RWPE2 (cell line): Measurements from ENCODE around the gene ZPBP.

ENCODE experiments used
- ATAC-seq: fragments of 200-7000 bp; cut with Tn5 transposase; 3 replicates; pipeline ENCODE4 v1.9.1; 2021; ENCODE audit warnings: low read depth
- DNase-seq: peaks from one replicate; pipeline ENCODE4 v3.0.0-alpha.2; 2020; ENCODE audit warnings: low spot score
- H3K27ac ChIP-seq: fragments of 450-650 bp; 2 replicates; pipeline ENCODE4 v1.5.1; 2017; ENCODE audit warnings: mild to moderate bottlenecking; ENCODE audit not compliant: poor library complexity, severe bottlenecking
- H3K27me3 ChIP-seq: fragments of 250-450 bp; sonication (Bioruptor Pico); 2 replicates; pipeline ENCODE4 v1.5.1; 2021; ENCODE audit warnings: mild to moderate bottlenecking, moderate library complexity; ENCODE audit not compliant: insufficient read depth, poor library complexity, severe bottlenecking
- H3K36me3 ChIP-seq: fragments of 250-450 bp; sonication (Bioruptor Pico); 2 replicates; pipeline ENCODE4 v1.5.1; 2020; ENCODE audit warnings: low read depth, mild to moderate bottlenecking, moderate library complexity
- H3K4me1 ChIP-seq: fragments of 250-450 bp; sonication (Bioruptor Pico); 2 replicates; pipeline ENCODE4 v1.5.1; 2021; ENCODE audit warnings: mild to moderate bottlenecking, moderate library complexity; ENCODE audit not compliant: insufficient read depth, poor library complexity, severe bottlenecking
- H3K4me3 ChIP-seq: fragments of 250-450 bp; sonication (Bioruptor Pico); 2 replicates; pipeline ENCODE4 v1.5.1; 2021; ENCODE audit warnings: mild to moderate bottlenecking, moderate library complexity; ENCODE audit not compliant: severe bottlenecking
- H3K9me3 ChIP-seq: fragments of 250-450 bp; sonication (Bioruptor Pico); 2 replicates; pipeline ENCODE4 v1.5.1; 2021; ENCODE audit warnings: mild to moderate bottlenecking, moderate library complexity; ENCODE audit not compliant: severe bottlenecking
- TF ChIP-seq, protein P1 (sequence below): fragments of 450-650 bp; IDR thresholded peaks from one replicate; pipeline ENCODE4 v1.5.1; 2017; ENCODE audit warnings: mild to moderate bottlenecking, moderate library complexity; ENCODE audit not compliant: poor library complexity, severe bottlenecking

The ZPBP gene

DNA sequence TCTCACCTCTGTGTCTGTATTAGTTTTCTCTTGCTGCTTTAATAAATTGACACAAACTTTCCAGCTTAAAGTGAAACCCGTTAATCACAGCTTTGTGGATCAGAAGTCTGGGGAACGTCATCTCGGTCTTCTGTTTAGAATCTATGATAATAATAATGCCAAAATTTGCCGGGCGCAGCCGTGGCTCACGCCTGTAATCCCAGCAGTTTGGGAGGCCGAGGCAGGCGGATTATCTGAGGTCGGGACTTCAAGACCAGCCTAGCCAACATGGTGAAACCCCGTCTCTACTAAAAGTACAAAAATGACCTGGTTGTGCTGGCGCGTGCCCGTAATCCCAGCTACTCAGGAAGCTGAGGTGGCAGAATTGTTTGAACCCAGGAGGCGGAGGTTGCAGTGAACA lies 8.8 kb upstream of the ZPBP start:
- no peak for ATAC-seq
- no peaks in the 10 kb centered on the region for H3K9me3 ChIP-seq

DNA sequence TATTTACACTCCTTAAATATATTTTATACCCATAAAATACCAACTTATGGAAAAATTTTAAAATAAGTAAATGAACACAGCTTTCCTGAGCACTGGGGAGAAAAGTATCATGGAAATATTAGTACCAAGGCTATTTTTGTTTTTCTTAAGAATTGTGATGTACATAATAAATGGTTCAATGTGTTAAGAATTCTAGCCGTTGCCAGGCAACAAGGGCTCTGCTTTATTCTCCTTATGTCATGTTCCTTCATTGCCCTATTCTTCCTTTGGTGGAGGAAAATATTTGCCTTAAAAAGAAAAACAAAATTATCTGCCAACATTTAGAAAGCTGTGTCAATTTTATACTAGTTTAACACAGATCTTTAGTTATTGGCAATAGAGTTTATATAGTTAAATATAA lies 2.6 kb upstream of the ZPBP start:
- TF ChIP-seq, protein P1, sequence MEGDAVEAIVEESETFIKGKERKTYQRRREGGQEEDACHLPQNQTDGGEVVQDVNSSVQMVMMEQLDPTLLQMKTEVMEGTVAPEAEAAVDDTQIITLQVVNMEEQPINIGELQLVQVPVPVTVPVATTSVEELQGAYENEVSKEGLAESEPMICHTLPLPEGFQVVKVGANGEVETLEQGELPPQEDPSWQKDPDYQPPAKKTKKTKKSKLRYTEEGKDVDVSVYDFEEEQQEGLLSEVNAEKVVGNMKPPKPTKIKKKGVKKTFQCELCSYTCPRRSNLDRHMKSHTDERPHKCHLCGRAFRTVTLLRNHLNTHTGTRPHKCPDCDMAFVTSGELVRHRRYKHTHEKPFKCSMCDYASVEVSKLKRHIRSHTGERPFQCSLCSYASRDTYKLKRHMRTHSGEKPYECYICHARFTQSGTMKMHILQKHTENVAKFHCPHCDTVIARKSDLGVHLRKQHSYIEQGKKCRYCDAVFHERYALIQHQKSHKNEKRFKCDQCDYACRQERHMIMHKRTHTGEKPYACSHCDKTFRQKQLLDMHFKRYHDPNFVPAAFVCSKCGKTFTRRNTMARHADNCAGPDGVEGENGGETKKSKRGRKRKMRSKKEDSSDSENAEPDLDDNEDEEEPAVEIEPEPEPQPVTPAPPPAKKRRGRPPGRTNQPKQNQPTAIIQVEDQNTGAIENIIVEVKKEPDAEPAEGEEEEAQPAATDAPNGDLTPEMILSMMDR = no peak
- Histone ChIP-seq H3K4me3 (no peak overlapping the region), H3K27me3 (peaks cover 8% of the 10 kb centered on the region), H3K9me3 (no peaks in the 10 kb centered on the region), H3K36me3 (no peaks in the 10 kb centered on the region), H3K4me1 (no peaks in the 10 kb centered on the region), H3K27ac (no peak overlapping the region)
- ATAC-seq (no peak), DNase-seq (no peak)

More for the DNA sequence above, 8.8 kb upstream of the ZPBP start:
- no peak for DNase-seq
- Histone ChIP-seq H3K4me1 (no peaks in the 10 kb centered on the region), H3K36me3 (no peaks in the 10 kb centered on the region), H3K27ac (no peak overlapping the region), H3K27me3 (peaks cover 14% of the 10 kb centered on the region), H3K4me3 (no peak overlapping the region)
- TF ChIP-seq, protein P1 = no peak

DNA sequence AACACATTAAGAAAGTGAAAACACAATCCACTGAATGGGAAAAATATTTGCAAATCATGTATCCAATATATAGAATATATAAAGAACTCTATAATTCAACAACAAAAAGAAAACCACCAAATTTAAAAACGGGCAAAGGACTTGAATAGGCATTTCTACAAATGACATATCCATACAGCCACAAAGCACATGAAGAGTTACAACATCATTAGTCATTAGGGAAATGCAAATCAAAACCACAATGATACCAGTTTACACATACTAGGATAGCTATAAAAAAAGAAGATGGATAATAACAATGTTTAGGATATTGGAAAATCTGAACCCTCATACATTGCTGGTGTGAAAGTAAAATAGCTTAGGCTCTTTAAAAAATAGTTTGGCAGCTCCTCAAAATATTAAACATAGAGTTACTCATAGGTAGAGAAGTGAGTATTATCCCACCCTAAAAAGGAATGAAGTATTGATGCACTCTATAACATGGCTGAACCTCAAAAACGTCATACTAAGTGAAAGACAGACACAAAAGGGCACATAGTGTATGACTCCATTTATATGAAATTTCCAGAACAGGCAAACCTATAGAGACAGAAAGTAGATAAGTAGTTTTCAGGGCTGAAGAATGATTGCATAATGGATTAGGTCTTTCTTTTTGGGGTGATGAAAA lies 4.5 kb downstream of the ZPBP start:
- Histone ChIP-seq H3K27me3 (peaks cover 29% of the 10 kb centered on the region), H3K27ac (no peak overlapping the region), H3K9me3 (no peaks in the 10 kb centered on the region), H3K4me1 (no peaks in the 10 kb centered on the region), H3K4me3 (no peak overlapping the region), H3K36me3 (no peaks in the 10 kb centered on the region)
- TF ChIP-seq, protein P1 = no peak
- DNase-seq = no peak
- no peak for ATAC-seq

DNA sequence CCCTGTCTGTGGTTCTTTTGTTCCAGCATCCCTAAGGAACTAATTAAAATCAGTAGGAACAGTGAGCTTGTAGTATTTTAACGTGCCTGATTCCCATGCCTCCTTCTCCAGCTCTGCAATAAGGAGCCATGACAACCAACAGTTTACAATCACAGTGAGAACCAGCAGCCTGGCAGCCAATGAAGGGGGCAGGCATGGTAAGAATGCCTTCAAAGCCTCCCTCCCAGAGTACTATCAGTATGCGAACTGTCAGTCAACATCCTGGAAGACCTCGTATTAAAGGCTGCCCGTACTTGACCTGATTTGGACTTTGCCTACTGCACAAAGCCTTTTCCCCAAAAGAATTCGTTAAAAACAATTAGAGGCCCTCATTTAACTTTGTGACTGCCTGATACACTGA lies 7.7 kb downstream of the ZPBP start:
- TF ChIP-seq, protein P1 = no peak
- no peak for DNase-seq
- no peaks in the 10 kb centered on the region for H3K4me1 ChIP-seq
- no peaks in the 10 kb centered on the region for H3K36me3 ChIP-seq
- no peak overlapping the region for H3K27ac ChIP-seq
- peaks cover 49% of the 10 kb centered on the region for H3K27me3 ChIP-seq
- ATAC-seq = no peak
- no peaks in the 10 kb centered on the region for H3K9me3 ChIP-seq
- H3K4me3 ChIP-seq = no peak overlapping the region

DNA sequence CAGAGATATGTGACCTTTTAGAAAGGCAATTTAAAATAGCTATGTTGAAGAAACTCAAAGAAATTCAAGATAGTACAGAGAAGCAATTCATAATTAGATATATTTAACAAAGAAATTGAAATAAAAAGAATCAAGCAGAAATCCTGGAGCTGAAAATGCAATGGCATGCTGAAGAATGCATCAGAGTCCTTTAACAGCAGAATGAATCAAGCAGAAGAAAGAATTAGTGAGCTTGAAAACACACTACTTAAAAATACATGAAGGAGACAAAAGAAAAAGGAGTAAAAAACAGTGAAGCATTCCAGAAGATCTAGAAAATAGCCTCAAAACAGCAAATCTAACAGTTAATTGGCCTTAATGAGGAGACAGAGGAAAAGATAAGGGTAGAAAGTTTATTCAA lies 20.0 kb downstream of the ZPBP start:
- Histone ChIP-seq H3K9me3 (peaks cover 3% of the 10 kb centered on the region), H3K4me1 (peaks cover 2% of the 10 kb centered on the region), H3K36me3 (no peaks in the 10 kb centered on the region), H3K4me3 (no peak overlapping the region), H3K27me3 (peaks cover 7% of the 10 kb centered on the region), H3K27ac (no peak overlapping the region)
- ATAC-seq (no peak), DNase-seq (no peak)
- TF ChIP-seq, protein P1 = no peak
